Stimulated activated naive CD4-positive, alpha-beta T cell treated with Interleukin-2 at 50 U/mL for 16 hours (primary cell): ENCODE data around the gene SETD1A.

Source experiments
- DNase-seq: peaks from one replicate; lab custom pipeline; 2025; lab: John Stamatoyannopoulos, UW

Gene SETD1A

DNA sequence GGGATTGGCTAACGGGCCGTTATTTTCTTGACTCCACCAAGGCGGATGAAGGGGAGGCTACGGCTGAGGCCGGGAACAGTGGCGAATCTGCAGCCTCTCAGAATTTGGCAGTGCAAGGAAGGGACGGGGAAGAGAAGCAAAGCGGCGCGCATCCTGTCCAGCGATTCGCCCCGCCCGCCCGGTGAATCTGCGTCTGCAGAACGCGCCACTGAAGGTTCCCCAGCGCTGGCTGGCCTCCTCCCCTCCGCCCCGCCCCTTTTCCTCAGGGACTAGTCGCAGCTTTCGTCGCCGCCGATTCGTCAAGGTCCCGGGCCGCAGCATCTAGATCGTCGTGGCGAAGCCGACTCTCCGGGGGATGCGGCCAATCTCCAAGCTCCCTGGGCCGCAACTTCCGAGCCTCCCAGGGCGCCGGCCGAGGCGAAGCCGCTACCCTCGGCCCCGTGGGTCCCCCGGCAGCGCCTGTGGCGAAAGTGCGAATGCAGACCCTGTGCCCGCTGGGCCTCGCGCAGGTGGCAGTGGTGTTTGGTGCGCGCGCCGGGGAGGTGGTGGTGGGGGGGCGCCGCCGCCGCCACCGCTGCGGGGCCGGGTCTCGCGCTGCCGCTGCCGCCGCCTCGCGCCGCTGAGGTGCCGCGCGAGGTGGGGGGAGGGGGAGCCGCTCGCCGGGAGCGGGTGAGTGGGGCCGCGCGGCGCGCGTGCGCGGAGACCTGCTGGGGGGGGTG lies at the start of gene SETD1A:
Gene SETD1A, plus strand, starts transcription at position 299 of the 719 bp plus-strand sequence. CDS start 978 bp downstream, outside the sequence.
- DNase-seq, result peak; percentile 96

DNA sequence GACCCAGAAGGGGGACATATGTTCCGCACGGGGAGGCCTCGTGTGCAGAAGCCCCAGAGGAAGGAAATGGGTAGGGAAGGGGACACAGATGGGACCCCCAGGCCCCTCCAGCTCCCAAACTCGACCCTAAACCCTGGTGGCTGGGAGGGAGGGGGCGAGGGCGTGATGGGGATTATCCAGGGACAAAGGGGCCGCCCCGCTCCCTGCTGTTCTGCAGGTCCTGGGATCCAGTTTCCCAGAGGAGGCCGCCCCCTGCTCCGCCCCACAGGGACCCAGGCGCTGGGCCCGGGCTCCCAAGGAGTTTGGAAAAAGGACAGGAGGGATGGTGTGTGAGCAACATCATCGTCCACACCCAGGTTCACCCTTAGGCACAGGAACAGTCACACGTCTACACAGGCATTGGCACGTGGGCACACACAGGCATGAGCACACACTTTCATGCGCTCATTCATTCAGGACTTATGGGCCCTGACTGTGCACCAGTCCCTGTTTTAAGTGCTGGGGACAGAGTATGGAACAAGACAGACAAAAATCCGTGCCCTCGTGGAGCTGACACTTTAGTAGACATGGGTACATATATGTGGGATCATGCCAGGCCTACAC lies 47.0 kb upstream of the SETD1A start:
- no peak for DNase-seq

DNA sequence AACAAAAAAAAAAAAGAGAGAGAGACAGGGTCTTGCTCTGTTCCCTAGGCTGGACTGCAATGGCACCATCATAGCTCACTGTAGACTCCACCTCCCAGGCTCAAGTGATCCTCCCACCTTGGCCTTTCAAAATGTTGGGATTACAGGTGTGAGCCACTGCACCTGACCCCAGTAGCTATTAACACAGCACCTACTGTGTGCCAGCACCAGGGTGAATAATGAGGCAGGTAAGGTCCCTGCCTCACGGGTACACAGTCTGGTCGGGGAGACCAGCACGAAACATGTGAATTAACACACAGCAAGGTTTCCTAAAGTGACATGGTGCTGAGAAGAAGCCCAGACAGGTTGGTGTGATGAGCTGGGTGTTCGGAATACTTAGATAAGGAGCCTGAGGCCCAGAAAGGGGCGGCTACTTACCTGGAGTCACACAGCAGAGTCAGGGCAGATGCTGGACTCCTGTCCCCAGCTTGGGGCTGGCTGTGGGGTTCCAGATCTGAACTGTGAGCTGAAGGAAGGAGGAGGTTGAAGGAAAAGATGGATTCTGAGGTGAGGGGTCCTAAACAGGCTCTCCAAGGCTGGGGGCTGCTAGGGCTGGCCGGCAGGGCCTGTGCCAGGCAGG lies 44.7 kb upstream of the SETD1A start:
- no peak for DNase-seq

DNA sequence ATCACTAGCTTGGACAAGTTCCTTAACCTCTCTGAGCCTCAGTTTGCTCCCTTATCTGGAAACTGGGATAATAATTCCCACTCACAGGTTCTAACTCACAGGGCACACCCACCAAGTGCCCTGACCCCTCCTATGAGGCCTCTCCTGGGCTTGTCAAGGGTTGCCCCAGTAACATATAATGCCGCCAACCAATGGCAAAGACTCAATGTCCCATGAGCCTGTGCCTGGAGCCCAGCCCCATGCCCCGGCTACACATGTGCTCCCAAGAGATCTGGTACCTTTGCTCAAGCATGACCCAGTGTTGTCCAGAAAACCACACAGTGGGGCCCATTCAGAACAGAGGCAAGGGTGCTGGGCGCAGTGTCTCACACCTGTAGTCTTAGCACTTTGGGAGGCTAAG lies 42.7 kb upstream of the SETD1A start:
- DNase-seq, result no peak

DNA sequence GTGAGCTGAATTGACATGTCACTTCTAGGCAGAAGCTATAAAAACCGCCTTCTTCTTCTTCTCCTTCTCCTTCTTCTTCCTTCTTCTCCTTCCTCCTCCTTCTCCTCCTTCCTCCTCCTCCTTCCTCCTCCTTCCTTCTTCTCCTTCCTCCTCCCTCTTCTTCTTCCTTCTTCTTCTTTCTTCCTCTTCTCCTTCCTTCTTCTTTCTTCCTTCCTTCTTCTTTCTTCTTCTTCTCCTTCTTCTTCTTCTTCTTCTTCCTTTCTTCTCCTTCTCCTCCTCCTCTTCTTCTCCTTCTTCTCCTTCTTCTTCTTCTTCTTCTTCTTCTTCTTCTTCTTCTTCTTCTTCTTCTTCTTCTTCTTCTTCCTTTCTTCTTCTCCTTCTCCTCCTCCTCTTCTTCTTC lies 38.9 kb upstream of the SETD1A start:
- no peak for DNase-seq

DNA sequence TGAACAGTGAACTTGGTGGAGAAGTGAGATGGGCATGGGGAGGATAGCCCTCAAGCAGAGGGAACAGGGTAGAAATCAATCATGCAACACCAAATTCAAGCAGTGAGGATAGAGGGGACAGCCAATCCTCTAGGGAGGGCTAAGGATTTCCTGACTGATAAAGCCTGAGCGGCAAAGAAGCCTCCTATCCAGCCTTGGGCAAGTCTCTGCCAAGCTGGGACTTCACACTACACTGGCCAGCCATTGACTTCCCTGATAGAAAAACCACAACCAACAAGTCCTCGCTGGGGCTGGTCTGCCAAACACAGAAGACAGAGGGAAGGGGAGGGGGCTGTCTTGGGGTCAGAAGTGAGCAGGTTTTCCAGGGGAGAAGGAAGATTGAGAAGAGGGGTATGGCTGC lies 36.7 kb upstream of the SETD1A start:
- no peak for DNase-seq

DNA sequence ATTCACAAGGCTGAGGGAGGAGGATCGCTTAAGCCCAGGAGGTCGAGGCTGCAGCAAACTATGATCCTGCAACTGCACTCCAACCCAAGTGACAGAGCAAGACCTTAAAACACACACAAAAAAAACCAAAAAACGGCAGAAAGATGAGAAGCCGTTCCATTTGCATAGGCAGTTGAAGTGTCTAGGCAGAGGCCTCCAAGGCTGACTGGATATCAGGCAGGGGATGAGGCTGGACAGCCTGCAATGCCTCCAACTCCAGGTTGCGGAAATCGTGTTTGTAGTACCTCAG lies 36.2 kb upstream of the SETD1A start:
- DNase-seq, result no peak

DNA sequence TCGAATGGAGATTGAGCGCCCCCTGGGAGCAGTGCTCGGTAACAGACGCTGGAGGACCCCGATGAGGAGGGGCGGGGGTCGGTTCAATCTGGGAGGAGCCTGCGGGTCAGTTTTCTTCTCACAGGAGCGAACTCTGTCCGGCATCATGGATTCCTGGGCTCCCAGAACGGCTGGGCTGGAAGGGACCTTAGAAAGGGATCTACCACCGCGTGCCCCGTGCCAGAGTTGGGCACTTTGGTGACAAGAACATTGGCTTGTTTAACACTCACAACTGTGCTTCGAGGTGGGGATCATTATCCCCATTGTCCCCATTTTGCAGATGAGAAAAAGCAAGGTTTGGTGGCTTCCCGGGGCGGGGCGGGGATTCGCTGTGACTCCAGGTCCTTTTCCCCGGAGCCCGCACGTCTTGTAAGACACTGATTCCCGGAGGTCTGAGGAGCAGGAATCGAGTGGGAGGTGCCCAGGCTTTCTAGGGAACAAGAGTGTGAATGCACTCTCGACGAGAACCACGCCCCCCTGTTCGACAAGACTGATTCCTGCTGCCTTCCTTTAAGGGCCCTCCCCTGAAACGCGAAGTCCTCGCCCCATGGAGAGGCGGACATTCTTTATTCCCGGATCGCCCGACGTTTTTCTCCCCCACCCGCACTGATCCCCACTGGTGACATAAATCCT lies 35.7 kb upstream of the SETD1A start:
- peak; percentile 88 for DNase-seq

DNA sequence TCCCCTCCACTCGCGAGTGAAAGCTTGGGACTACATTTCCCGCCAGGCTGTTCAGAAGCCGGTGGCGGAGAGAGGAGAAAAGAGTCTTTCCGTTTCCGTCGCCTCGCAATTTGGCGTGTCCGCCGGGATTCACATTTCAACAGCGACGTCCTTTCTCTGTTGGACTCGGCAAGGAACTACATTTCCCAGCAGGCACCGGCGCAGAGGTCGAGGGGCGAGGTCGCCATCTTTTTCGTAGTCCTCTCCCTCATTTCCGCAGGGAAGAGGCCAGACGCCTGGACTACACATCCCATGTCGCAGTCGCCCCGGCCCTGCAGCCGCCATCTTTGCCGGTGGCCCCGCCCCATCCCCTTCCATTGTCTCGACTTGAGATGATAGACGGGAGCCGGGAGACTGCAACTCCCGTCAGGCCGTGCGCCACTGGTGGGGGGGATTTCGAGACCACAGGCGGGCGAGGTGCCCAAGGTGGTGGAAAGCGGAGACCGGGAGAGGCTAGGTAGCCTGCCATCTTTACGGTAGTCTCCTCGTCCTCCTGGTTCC lies 35.1 kb upstream of the SETD1A start:
- DNase-seq, result peak; percentile 100

DNA sequence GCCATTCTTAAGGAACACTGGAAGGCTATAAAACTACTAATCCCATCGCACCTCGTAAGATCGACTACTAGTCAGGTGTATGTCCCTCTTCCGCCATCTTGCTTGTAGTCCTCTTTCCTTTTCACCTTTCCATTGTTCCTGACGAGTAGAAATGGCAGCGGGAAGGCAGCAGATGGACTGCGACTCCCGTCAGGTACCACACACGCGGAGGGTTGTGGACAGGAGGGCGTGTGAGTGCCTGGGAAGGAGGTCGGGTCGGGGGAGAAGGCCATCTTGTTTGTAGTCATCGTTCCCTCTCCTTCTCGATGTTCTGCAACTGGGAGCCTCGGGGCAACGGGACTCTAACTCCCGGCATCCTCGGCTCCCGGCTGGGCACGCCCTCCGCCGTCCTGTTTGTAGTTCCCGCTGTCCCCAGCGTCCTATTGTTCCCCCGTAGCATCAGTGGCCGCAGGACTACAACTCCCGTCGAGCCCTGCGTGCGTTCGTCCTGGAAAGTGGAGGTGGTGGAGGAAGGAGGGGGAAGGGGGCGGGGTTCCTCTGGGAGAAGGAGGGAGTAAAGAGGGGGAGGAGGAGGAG lies 34.5 kb upstream of the SETD1A start:
- peak; percentile 98 for DNase-seq

DNA sequence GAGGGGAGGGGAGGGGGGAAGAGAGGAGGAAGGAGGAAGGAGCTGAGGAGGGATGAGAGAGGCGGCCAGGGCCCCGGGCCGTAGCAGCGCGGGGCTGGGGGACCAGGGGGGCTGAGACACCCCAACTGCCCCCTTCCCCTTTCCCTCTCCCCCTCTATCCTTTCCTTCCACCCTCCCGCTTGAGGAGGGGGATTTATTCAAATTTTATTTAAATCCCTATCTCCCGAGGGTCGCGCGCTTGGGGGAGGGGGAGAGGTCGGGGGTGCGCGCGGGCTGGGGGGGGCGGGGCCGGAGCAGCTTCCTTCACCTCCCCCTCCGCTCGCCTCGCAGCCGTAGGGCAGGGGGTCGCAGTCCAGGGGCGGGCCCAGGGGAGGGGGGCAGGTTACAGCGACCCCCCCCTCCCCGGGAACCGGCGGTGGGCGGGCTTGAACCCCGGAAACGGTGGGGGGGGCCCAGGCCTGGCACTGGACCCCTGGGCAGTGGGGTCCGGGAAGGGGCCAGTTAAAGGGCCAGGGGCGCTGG lies 33.9 kb upstream of the SETD1A start, which contains the start of gene FBXL19:
Gene FBXL19, plus strand, starts transcription at position 19 of the 522 bp plus-strand sequence. CDS start 2,183 bp downstream, outside the sequence.
- no peak for DNase-seq

DNA sequence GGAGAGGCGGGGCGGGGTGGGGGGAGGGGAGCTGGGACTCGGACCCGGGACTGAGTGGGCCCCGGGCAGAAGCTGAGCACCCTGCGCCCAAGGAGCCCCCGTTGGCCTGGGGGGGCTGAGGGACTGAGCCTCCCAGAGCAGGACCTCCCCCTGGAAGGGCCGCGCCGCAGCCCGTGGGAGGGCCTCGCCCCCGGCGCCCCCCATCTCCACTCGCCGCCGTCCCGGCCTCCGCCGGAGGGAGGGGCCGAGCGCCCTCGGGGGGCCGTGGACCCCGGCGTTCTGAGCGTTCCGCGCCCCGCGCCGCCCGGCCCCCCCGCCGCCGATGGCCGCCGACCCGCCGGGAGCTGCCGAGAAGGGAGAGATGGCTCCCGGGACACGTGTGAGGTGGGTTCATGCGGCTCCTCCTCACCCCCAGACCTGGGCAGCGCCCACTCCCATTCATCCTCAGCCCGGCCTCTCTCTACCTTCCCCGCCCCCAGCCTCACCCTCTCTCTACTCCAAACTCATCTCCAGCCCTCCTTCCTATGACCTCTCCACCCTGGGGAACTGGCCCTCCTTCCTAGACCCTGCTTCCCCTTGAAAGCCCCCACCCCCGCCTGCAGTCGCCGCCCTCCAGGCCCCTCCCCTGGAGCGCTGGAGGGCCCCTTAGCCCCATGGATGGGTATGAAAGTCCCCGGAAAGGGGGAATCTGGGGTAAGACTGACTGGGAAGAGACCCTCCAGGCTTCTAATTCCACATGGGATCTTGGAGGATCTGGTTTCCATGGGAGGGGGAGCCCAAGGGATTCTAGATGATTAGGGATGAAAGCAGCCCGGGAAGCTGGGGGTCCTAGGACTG lies 33.3 kb upstream of the SETD1A start:
- peak; percentile 8 for DNase-seq

DNA sequence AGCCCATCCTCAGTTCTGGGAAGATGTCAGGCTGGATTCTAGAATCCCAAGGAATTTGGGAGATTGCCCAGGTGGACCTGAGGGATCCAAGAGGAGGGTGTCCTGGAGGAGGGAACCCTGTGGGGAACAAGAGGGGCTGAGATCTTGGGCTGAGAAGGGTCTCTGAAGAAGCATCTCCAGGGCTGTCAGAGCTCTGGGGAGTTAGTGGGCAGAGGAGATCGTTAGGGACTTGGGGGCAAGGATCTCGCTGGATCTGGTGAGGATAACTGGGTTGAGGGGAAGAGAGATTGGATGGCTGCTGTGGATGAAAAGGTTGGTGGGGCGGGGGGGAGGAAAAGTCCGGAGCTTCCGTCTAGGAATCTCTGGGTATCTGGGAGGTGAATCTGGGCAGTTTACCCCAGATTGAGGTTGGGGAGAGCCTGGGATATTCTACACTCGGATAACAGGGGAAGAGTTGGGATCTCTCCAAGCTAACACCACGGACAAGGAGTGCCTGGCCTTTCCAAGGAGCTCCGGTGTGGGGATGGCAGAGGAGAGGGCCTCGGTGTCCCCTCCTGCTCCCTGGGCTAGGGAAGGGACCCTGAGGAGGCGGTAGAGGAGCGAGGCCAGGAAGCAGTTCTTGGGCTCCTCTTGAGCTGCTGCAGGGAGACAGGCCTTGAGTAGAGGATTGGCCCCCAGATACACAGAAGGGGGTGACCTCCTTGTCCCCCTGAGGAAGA lies 32.5 kb upstream of the SETD1A start:
- no peak for DNase-seq

DNA sequence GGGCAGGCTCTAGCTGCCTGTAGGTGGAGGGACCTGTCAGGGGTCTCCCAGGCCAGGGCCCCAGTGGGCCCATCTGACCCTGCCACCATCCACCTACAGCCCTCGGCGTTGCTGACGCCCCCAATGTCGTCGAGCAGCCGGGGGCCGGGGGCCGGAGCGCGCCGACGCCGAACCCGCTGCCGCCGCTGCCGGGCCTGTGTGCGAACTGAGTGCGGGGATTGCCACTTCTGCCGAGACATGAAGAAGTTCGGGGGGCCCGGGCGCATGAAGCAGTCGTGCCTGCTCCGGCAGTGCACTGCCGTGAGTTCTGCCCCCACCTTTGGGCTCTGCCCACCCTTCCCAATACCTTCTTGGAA lies 31.9 kb upstream of the SETD1A start:
- no peak for DNase-seq

DNA sequence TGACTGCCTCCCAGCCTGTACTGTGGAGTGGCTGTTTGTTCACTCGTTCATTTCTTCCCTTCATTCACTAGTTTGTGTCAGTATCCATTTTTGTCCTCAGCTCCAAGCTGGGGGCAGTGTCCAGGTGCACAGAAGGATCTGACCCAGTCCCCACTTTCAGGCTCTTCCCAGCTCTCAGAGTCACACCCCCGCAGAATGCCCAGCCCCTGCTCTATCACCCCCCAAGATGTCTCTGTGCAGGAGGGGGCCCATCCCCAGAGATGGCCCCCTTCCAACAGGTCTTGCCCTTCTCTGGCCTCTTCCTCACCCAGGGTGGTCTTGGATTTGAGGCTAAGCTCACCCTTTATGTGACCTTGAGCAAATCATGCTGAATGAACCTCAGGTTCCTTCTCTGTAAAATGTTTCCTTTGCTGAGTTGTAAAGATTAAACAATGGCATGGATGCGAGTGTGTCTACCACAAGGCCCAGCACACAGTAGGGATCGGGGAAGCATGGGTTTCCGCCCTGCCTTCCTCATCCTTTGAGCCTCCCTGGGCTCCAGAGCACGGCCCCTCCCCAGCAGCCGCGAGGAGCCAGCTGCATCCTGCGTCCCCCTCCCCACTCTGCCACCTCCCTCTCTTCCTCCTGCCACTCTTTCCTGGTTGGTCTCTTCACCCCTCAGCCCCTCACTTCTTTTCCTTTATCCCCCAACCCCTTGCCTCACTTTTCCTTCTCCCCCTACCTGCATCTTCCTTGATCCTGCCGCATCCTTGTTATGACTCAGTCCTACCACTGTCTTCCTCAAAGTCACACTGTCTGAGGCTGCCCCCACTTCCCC lies 31.4 kb upstream of the SETD1A start:
- DNase-seq, result no peak

DNA sequence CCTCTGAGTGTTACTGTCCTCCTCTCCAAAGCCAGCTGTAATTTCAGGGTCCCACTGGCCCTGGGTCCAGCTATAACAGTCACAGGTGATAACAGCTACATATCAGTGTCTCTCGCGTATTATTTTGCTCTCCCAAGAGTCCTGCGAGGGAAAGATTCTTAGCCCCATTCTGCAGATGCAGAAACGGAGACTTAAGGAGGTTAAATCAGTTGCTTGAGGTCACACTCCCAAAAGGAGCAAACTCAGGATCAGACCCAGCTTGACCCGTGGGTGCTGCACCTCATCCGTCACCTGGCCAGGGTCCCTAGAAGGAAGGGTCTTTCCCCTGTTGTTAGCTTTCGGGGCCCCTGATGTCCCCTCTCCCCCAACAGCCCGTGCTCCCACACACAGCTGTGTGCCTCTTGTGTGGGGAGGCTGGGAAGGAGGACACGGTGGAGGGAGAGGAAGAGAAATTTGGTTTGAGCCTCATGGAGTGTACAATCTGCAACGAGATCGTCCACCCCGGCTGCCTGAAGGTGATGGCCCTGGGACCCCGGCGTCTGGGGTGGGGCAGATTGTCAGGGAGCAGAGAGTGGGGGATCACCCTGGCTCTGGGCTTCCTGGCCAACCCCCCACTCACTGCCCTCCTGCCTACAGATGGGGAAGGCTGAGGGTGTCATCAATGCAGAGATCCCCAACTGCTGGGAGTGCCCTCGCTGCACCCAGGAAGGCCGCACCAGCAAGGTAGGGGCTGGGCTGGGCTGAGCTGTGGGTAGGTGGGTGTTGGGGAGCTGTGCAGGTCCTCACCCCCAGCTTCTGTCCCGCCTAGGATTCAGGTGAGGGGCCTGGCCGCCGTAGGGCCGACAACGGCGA lies 30.4 kb upstream of the SETD1A start:
- no peak for DNase-seq

DNA sequence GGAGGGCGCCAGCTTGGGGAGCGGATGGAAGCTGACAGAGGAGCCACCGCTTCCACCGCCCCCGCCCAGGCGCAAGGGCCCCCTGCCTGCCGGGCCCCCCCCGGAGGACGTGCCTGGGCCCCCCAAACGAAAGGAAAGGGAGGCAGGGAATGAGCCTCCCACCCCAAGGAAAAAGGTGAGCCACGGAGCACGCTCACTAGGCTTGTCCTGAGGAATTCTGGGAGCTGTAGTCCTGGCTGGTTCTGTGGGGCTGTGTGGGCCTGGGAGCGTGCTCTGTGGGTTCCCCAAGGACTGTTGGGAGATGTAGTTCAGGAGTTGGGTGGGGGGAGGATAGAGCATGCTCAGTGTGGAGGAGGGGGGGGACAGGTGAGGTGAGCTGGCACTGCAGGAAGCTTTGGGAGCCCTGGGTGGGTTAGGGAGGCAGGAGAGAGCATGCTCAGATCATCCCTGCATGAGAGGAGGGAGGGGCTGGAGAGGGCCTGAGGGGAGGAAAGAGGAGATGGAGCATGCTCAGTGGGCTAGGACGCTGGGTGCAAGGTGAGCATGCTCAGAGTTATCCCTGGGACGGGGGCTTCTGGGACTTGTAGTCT lies 29.7 kb upstream of the SETD1A start:
- peak; percentile 33 for DNase-seq

DNA sequence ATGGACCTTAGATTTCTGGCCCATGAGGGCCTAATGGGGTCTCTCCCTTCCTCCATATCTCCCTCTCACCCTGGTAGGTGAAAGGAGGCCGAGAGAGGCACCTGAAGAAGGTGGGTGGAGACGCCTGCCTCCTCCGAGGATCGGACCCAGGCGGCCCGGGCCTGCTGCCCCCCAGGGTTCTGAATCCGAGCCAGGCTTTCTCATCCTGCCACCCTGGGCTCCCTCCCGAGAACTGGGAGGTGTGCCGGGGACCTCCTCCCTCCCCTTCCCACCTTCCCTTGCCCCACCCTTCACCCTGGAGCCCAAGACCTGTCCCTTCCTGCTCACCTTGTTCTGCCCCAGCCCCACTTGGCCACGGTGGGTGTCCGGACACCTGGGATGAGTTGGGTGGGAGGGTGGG lies 29.2 kb upstream of the SETD1A start:
- no peak for DNase-seq
